Activated T-cell treated with anti-CD3 and anti-CD28 coated beads, Interleukin-2, amount 50 U/mL, for 4 hours (primary cell): Measurements from ENCODE around the gene MED12L. TPM values are rescaled to one million over a fixed set of nuclear protein-coding genes. Genes with fewer than 3 reads are reported as not detected.

Source experiments
- total RNA-seq, 3 donors: library from RNA; stranded (reverse); gene quantifications; one replicate each; pipeline ENCODE4 v1.2.1, GENCODE V29; 2021

Gene MED12L
- total RNA-seq, 3 donors from 2014 or later: 1.1 to 3.3 (median 1.9) TPM

Other genes starting within 250 kb of the MED12L start
- not detected for gene MINDY4B, start 180.2 kb upstream of the MED12L start, total RNA-seq
- not detected for gene CLRN1, start 112.9 kb upstream of the MED12L start, total RNA-seq
- 10 to 100 TPM; 72.2 to 85.8 (median 75.3) TPM for gene GPR171, start 117.6 kb downstream of the MED12L start, total RNA-seq
- gene P2RY14, start 192.9 kb downstream of the MED12L start, total RNA-seq: under 1 TPM in 2 of 3 donors, not detected in 1; 0.20 to 0.26 TPM
- gene GPR87, start 231.2 kb downstream of the MED12L start, total RNA-seq: 1 to 10 TPM; 2.2 to 3.3 (median 2.7) TPM
- gene P2RY13, start 243.9 kb downstream of the MED12L start, total RNA-seq: not detected